HG03095 (cell line): ENCODE results near the gene NCOA4.
"Not testable (repeated sequence)": the region's sequence is repeated elsewhere in the genome, so short reads cannot be mapped to it uniquely, and the experiment has no call there.

Experiments
- ATAC-seq: cut with Tn5 transposase; IDR thresholded peaks from one replicate; pipeline ENCODE4 v1.9.1; 2021; ENCODE audit warnings: moderate library complexity; ENCODE audit not compliant: unreplicated experiment

The NCOA4 gene

GRCh38 chr10:46020344-46020657 lies 10.1 kb downstream of the NCOA4 start:
- ATAC-seq: no peak

GRCh38 chr10:46019569-46020343 lies 10.7 kb downstream of the NCOA4 start:
- ATAC-seq: no peak

- no peak for ATAC-seq
These were observed 11.3 kb downstream of the NCOA4 start for GRCh38 chr10:46019177-46019528.

GRCh38 chr10:46018453-46019176 lies 11.8 kb downstream of the NCOA4 start:
- no peak for ATAC-seq

- no peak for ATAC-seq
These were observed 12.7 kb downstream of the NCOA4 start for GRCh38 chr10:46017733-46018132.

GRCh38 chr10:46016811-46017210 lies 13.6 kb downstream of the NCOA4 start:
- ATAC-seq: no peak

- no peak for ATAC-seq
These were observed 14.2 kb downstream of the NCOA4 start for GRCh38 chr10:46016190-46016589.

GRCh38 chr10:46014683-46015405 lies 15.6 kb downstream of the NCOA4 start:
- ATAC-seq: no peak

GRCh38 chr10:46014206-46014605 lies 16.2 kb downstream of the NCOA4 start:
- no peak for ATAC-seq

GRCh38 chr10:46012746-46013145 lies 17.7 kb downstream of the NCOA4 start:
- ATAC-seq: no peak

- ATAC-seq: no peak
These were observed 24.2 kb downstream of the NCOA4 start for GRCh38 chr10:46006219-46006618.

- ATAC-seq: no peak
These were observed 25.0 kb downstream of the NCOA4 start for GRCh38 chr10:46005383-46005782.

- ATAC-seq: no peak
These were observed 25.5 kb downstream of the NCOA4 start for GRCh38 chr10:46004963-46005362.

- ATAC-seq: no peak
These were observed 27.3 kb downstream of the NCOA4 start for GRCh38 chr10:46002916-46003693.

GRCh38 chr10:46002189-46002687 lies 28.2 kb downstream of the NCOA4 start:
- ATAC-seq: not testable (repeated sequence)

- ATAC-seq: no peak
These were observed 29.2 kb downstream of the NCOA4 start for GRCh38 chr10:46001187-46001756.

GRCh38 chr10:46000538-46000937 lies 29.9 kb downstream of the NCOA4 start:
- no peak for ATAC-seq

GRCh38 chr10:45999955-46000354 lies 30.5 kb downstream of the NCOA4 start:
- ATAC-seq: not testable (repeated sequence)

- ATAC-seq: no peak
These were observed 32.2 kb downstream of the NCOA4 start for GRCh38 chr10:45997994-45998763.

- no peak for ATAC-seq
These were observed 32.9 kb downstream of the NCOA4 start for GRCh38 chr10:45997557-45997956.
